Measurements from ENCODE around the gene SLC4A11.
"Not testable (repeated sequence)": the region's sequence is repeated elsewhere in the genome, so short reads cannot be mapped to it uniquely, and the experiment has no call there.

Gene SLC4A11

GRCh38 chr20:3229158-3229557, 9.8 kb downstream of the SLC4A11 start:
- DNase-seq, result no peak

GRCh38 chr20:3228750-3229032, 10.3 kb downstream of the SLC4A11 start:
- DNase-seq, result no peak

- no peak for DNase-seq
Observed at GRCh38 chr20:3227936-3228749, 10.8 kb downstream of the SLC4A11 start.

GRCh38 chr20:3227506-3227905, 11.5 kb downstream of the SLC4A11 start:
- peak in 1 of 58 donors; percentile 32 for DNase-seq

- DNase-seq, result no peak
Observed at GRCh38 chr20:3226864-3227263, 12.1 kb downstream of the SLC4A11 start.

GRCh38 chr20:3226093-3226492, 12.9 kb downstream of the SLC4A11 start:
- no peak for DNase-seq

- no peak for DNase-seq
Observed at GRCh38 chr20:3224681-3225421, 14.1 kb downstream of the SLC4A11 start.

- DNase-seq, result no peak
Observed at GRCh38 chr20:3223994-3224680, 14.9 kb downstream of the SLC4A11 start.

- DNase-seq, result no peak
Observed at GRCh38 chr20:3223651-3223993, 15.4 kb downstream of the SLC4A11 start.

- DNase-seq, result no peak
Observed at GRCh38 chr20:3222635-3223600, 16.1 kb downstream of the SLC4A11 start.

- DNase-seq, result no peak
Observed at GRCh38 chr20:3221398-3222226, 17.4 kb downstream of the SLC4A11 start.

- peak in 20 of 58 donors; percentile 5 to 37 (median 18) for DNase-seq
Observed at GRCh38 chr20:3218307-3218988, 20.5 kb downstream of the SLC4A11 start.

GRCh38 chr20:3215359-3215917, 23.6 kb downstream of the SLC4A11 start:
- not testable (repeated sequence) for DNase-seq

GRCh38 chr20:3213226-3213625, 25.8 kb downstream of the SLC4A11 start:
- DNase-seq, result no peak

GRCh38 chr20:3210346-3210745, 28.6 kb downstream of the SLC4A11 start:
- no peak for DNase-seq

- peak in 1 of 58 donors; percentile 12 for DNase-seq
Observed at GRCh38 chr20:3209946-3210317, 29.1 kb downstream of the SLC4A11 start.

- DNase-seq, result peak in 50 of 58 donors; percentile 12 to 76 (median 46)
Observed at GRCh38 chr20:3209257-3209945, 29.6 kb downstream of the SLC4A11 start, which contains the start of gene ITPA. TSS of gene ITPA (plus strand) at chr20:3209498. CDS start at chr20:3209552, 54 bp downstream.

GRCh38 chr20:3208786-3209256, 30.2 kb downstream of the SLC4A11 start:
- peak in 1 of 58 donors; percentile 52 for DNase-seq
